ENCODE data around the gene MT1B. TPM values are rescaled to one million over a fixed set of nuclear protein-coding genes. Genes with fewer than 3 reads are reported as not detected.

The MT1B gene
- total RNA-seq, 1 donor from 2014 or later: not detected

DNA sequence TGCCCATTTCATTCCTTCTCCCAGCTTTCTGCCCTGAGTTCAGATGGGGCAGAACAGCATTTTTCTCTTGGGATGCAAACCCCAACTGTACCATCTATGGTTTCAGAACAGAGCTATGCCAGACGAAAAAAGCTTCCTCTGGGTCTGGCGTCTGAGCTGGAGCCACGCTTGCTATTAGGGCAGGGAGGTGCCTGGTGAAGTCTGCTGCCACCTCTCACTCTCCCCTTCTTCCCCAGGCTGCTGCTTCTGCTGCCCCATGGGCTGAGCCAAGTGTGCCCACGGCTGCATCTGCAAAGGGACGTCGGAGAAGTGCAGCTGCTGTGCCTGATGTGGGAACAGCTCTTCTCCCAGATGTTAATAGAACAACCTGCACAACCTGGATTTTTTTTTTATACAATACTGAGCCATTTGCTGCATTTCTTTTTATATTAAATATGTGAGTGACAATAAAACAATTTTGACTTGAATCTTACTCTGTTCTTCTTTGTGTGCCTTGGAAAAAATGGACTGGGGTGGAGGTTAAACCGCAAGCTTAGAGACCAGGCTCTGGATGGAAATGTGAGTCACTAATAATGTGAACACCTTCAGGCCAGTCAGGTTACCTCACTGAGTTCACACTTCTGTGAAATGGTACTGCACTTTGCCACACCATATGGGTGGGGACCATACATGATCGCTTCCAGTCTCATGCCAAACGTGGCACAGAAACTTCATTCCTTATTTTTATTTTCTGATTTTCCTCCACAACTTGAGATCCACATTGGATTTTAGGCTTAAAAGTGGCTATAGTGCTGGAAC is 14.9 kb upstream of the MT1B start:
- DNase-seq (ENCODE audit: extremely low spot score, unreplicated experiment): no peak
- Mint-ChIP-seq H3K27ac (ENCODE audit: unreplicated experiment) (no peak overlapping the region), H3K36me3 (ENCODE audit: unreplicated experiment) (peaks cover 3% of the 10 kb centered on the region), H3K4me1 (ENCODE audit: unreplicated experiment) (peaks cover 31% of the 10 kb centered on the region), H3K27me3 (ENCODE audit: unreplicated experiment) (peaks cover 49% of the 10 kb centered on the region), H3K4me3 (ENCODE audit: unreplicated experiment) (peak overlapping the region; percentile 69), H3K9me3 (ENCODE audit: unreplicated experiment) (no peaks in the 10 kb centered on the region)
- TF ChIP-seq, protein P1, sequence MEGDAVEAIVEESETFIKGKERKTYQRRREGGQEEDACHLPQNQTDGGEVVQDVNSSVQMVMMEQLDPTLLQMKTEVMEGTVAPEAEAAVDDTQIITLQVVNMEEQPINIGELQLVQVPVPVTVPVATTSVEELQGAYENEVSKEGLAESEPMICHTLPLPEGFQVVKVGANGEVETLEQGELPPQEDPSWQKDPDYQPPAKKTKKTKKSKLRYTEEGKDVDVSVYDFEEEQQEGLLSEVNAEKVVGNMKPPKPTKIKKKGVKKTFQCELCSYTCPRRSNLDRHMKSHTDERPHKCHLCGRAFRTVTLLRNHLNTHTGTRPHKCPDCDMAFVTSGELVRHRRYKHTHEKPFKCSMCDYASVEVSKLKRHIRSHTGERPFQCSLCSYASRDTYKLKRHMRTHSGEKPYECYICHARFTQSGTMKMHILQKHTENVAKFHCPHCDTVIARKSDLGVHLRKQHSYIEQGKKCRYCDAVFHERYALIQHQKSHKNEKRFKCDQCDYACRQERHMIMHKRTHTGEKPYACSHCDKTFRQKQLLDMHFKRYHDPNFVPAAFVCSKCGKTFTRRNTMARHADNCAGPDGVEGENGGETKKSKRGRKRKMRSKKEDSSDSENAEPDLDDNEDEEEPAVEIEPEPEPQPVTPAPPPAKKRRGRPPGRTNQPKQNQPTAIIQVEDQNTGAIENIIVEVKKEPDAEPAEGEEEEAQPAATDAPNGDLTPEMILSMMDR (IDR thresholded peaks at IDR 0.05): no peak

DNA sequence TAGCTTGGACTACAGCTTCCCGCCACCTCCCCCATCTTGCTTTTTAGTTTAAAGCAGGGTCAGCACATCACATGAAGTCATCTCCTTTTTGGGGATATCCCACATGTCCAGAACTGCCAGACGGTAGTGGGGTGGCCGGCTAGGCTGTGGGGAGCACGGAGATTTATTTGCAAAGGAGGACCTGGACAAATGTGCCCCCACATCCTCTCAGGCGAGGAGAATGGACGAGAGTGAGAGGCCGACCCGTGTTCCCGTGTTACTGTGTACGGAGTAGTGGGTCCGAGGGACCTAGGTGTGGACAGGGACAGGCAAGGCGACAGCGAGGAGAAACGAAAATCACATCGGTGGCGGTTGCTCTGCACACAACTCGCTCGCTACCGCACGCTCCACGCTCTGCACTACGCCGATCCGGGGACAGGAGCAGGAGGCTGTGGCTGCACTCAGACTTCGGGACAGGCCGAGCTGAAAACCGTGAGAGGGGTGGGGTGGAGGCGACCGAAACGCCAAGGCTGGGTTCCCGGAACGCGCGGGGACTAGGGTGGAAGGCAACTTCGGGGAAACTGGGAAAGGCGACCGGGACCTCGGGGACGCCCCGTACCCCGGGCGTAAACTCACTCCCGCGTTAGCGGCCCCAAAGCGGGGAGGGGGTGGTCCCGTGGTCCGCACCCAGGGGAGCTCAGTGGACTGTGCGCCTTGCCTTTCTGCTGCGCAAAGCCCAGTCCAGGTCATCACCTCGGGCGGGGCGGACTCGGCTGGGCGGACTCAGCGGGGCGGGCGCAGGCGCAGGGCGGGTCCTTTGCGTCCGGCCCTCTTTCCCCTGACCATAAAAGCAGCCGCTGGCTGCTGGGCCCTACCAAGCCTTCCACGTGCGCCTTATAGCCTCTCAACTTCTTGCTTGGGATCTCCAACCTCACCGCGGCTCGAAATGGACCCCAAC is 13.6 kb upstream of the MT1B start, which contains the start of gene MT1A:
Gene MT1A, plus strand, starts transcription at position 853 of the 937 bp plus-strand sequence. Its CDS starts 73 bp downstream, at position 926.
- Mint-ChIP-seq H3K36me3 (ENCODE audit: unreplicated experiment) (peaks cover 3% of the 10 kb centered on the region), H3K27me3 (ENCODE audit: unreplicated experiment) (peaks cover 49% of the 10 kb centered on the region), H3K27ac (ENCODE audit: unreplicated experiment) (no peak within 1 kb of the TSS), H3K4me3 (ENCODE audit: unreplicated experiment) (peak within 1 kb of the TSS; percentile 69), H3K9me3 (ENCODE audit: unreplicated experiment) (no peaks in the 10 kb centered on the region), H3K4me1 (ENCODE audit: unreplicated experiment) (peaks cover 21% of the 10 kb centered on the region)
- TF ChIP-seq, protein P1 (IDR thresholded peaks at IDR 0.05): no peak
- no peak for DNase-seq (ENCODE audit: extremely low spot score, unreplicated experiment)

DNA sequence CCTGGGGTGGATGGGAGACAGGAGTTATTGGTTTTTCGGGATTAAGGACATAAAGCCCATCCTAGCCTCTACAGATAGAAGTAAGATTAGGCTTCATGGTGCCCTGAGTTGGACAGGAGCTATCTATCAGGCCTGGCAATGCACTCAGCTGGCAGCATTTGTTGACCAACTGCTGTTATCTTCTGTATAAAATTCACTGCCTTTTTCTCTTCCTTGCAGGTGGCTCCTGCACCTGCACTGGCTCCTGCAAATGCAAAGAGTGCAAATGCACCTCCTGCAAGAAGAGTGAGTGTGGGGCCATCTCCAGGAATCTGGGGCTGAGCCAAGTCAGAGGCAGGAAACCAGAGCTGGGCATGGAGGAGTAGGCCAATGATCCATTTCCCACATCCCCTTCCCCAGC is 12.6 kb upstream of the MT1B start:
- Mint-ChIP-seq H3K27me3 (ENCODE audit: unreplicated experiment) (peaks cover 46% of the 10 kb centered on the region), H3K4me1 (ENCODE audit: unreplicated experiment) (peaks cover 25% of the 10 kb centered on the region), H3K36me3 (ENCODE audit: unreplicated experiment) (peaks cover 3% of the 10 kb centered on the region), H3K27ac (ENCODE audit: unreplicated experiment) (no peak overlapping the region), H3K4me3 (ENCODE audit: unreplicated experiment) (peak overlapping the region; percentile 69), H3K9me3 (ENCODE audit: unreplicated experiment) (no peaks in the 10 kb centered on the region)
- DNase-seq (ENCODE audit: extremely low spot score, unreplicated experiment): no peak
- TF ChIP-seq, protein P1 (IDR thresholded peaks at IDR 0.05): no peak

DNA sequence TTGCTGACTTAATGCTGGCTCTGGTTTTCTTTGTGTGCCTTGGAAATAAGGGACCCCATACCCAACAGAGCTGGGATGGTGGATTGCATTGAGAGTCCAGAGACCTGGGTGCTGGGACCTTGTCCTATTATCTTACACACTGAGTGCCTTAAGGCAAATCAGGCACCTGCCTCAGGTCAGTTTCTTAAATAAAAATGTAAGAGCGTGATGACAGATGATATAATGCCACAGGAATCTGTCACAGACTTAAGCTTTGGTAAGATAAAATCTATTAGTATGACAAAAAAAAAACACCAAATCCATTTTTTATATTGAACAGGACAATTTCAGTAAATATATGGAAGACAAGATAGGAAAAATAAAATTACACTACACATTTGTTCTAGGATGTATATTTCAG is 11.6 kb upstream of the MT1B start:
- peaks cover 45% of the 10 kb centered on the region for H3K27me3 Mint-ChIP-seq (ENCODE audit: unreplicated experiment)
- TF ChIP-seq, protein P1 (IDR thresholded peaks at IDR 0.05): no peak
- H3K36me3 Mint-ChIP-seq (ENCODE audit: unreplicated experiment): peaks cover 3% of the 10 kb centered on the region
- H3K27ac Mint-ChIP-seq (ENCODE audit: unreplicated experiment): no peak overlapping the region
- H3K4me3 Mint-ChIP-seq (ENCODE audit: unreplicated experiment): no peak overlapping the region
- H3K4me1 Mint-ChIP-seq (ENCODE audit: unreplicated experiment): peaks cover 20% of the 10 kb centered on the region
- H3K9me3 Mint-ChIP-seq (ENCODE audit: unreplicated experiment): no peaks in the 10 kb centered on the region
- DNase-seq (ENCODE audit: extremely low spot score, unreplicated experiment): no peak

Data from osteocyte (in vitro differentiated cells).